Spleen (tissue), 11 donors: ENCODE results near the gene MEIS2. TPM values are rescaled to one million over a fixed set of nuclear protein-coding genes. Genes with fewer than 3 reads are reported as not detected.

Source experiments
- DNase-seq: peaks from one replicate; pipeline ENCODE4 v3.0.0-alpha.2; 2020
- H3K27ac ChIP-seq, 8 donors: fragments of 200-600 bp; sonication (generic) in 7 of 8; 1 replicate in 4 of 8; 2 replicates in 4 of 8; pipeline versions ENCODE4 v1.5.0 to v1.8.0; 2016 to 2021; ENCODE audit warnings: inconsistent platforms in 4 of 8, mild to moderate bottlenecking in 4 of 8, moderate library complexity in 1 of 8
- H3K27me3 ChIP-seq, 7 donors: fragments of 200-600 bp; sonication (generic) in 6 of 7; replicated peaks in 1 of 7; 1 replicate in 4 of 7; 2 replicates in 3 of 7; pipeline versions ENCODE4 v1.5.0 to v1.8.0; 2016 to 2021; ENCODE audit warnings: inconsistent platforms in 3 of 7, mild to moderate bottlenecking in 1 of 7
- H3K36me3 ChIP-seq, 6 donors: fragments of 200-600 bp; sonication (generic) in 5 of 6; 1 replicate in 4 of 6; 2 replicates in 2 of 6; pipeline versions ENCODE4 v1.5.0 to v1.8.0; 2016 to 2021; ENCODE audit warnings: inconsistent platforms in 2 of 6
- H3K4me1 ChIP-seq, 6 donors: fragments of 200-600 bp; sonication (generic) in 5 of 6; 1 replicate in 3 of 6; 2 replicates in 3 of 6; pipeline versions ENCODE4 v1.5.0 to v1.8.0; 2016 to 2021; ENCODE audit warnings: inconsistent platforms in 3 of 6
- H3K4me3 ChIP-seq, 8 donors: fragments of 200-600 bp; sonication (generic) in 7 of 8; 1 replicate in 4 of 8; 2 replicates in 4 of 8; pipeline versions ENCODE4 v1.5.0 to v1.8.0; 2016 to 2021; ENCODE audit warnings: inconsistent platforms in 4 of 8, mild to moderate bottlenecking in 4 of 8, moderate library complexity in 2 of 8
- H3K9me3 ChIP-seq, 8 donors: fragments of 200-600 bp; sonication (generic) in 7 of 8; 1 replicate in 4 of 8; 2 replicates in 4 of 8; pipeline versions ENCODE4 v1.5.0 to v1.8.0; 2016 to 2021; ENCODE audit warnings: inconsistent platforms in 4 of 8
- POLR2A ChIP-seq, 3 donors: fragments of 450-650 bp; IDR thresholded peaks; one replicate each; pipeline ENCODE4 v1.5.1; 2017; ENCODE audit warnings: antibody characterized with exemption in 3 of 3, mild to moderate bottlenecking in 1 of 3
- POLR2AphosphoS5 ChIP-seq, 3 donors: sonication (generic); formaldehyde crosslinking; IDR thresholded peaks; one replicate each; pipeline ENCODE4 v1.5.1; 2017; ENCODE audit warnings: antibody characterized with exemption in 3 of 3
- WGBS, 5 donors: extraction: QIAGEN DNeasy Blood & Tissue Kit in 3 of 5; methylation state at CpG; one replicate each; pipeline versions ENCODE4 v1.1.5 to v1.1.7; 2013 to 2018; 5-methylcytosine and 5-hydroxymethylcytosine counted together
- intact Hi-C: fragments of 100-400 bp; cut with DNase I; formaldehyde crosslinking; loops from one replicate; pipeline ENCODE4 v1.15.0; 2023; ENCODE audit warnings: low total_unique reads
- polyA plus RNA-seq, 3 donors: library from polyadenylated mRNA; stranded (reverse); fragments of 200-250 nt; gene quantifications; one replicate each; pipeline ENCODE4 v1.2.1, GENCODE V29; 2013
- total RNA-seq, 7 donors: library from RNA; depleted of rRNA in 3 of 7; stranded (reverse); fragments of >200 nt in 3 of 7; fragmentation: NEBNext Ultra II Directional in 4 of 7; extraction: Animal tissue kit (Norgen Biotek cat#: 25700) in 4 of 7; gene quantifications; one replicate each; pipeline versions ENCODE4 v1.1.0 to v1.2.1, GENCODE V29; 2016 to 2021
- TF ChIP-seq, protein P1 (sequence below), 11 experiments: fragments of 200-600 bp in 7 of 11; fragments of 450-650 bp in 4 of 11; sonication (generic) in 4 of 11; IDR thresholded peaks in 8 of 11; conservative IDR thresholded peaks in 3 of 11; 1 replicate in 7 of 11; 2 replicates in 4 of 11; pipeline versions ENCODE4 v1.4.0 to v1.8.0; 2016 to 2021; ENCODE audit warnings: antibody characterized with exemption in 11 of 11, inconsistent platforms in 4 of 11, mild to moderate bottlenecking in 1 of 11
- donor health status: healthy with polysubstance abuse.
- donor health status: DM: no; HTN: no; CAD: no; lungs with moderate emphysema.
- donor health status: DM: no; HTN: no; CAD: no.
- donor health status: Bipolar disorder and iron deficiency.
- donor health status: healthy.
- donor health status: DM: no; HTN: no; CAD: no.
- donor health status: DM: yes; HTN: yes; CAD: no.

Gene MEIS2
- total and polyA plus RNA-seq, 10 donors, result 2.6 to 57.2 (median 23.5) TPM

DNA sequence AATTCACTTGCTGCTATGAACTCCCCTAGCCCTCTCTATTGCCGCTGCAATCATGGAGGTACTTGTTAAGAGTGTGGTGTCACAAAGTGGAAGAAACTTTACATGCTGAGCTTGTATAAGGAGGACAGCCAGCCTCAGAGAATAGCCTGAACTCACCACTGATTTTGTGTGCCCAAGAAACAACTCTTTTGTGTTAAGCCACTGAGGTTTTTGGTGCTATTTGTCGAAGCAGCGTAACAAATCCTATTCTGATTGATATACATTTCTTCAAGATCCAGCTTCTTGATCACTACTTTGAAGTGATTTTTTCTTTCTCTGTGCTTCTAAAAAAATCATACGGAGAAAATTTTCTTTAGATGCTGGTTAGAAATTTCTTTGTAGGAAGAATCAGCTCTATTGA is 132.4 kb downstream of the MEIS2 start:
- Histone ChIP-seq H3K27me3 (no peaks in the 10 kb centered on the region), H3K27ac (no peak overlapping the region), H3K4me3 (no peak overlapping the region), H3K4me1 (no peaks in the 10 kb centered on the region), H3K9me3 (no peaks in the 10 kb centered on the region), H3K36me3 (no peaks in the 10 kb centered on the region)
- no peak for DNase-seq
- WGBS, 5 donors, result 89 to 96% (median 92%) methylated on average over 4 of the region's 4 CpGs
- intact Hi-C loops, result no loop called here
- TF ChIP-seq POLR2A (IDR thresholded peaks at IDR 0.05) (no peak), POLR2AphosphoS5 (IDR thresholded peaks at IDR 0.05) (no peak)
- TF ChIP-seq, protein P1, sequence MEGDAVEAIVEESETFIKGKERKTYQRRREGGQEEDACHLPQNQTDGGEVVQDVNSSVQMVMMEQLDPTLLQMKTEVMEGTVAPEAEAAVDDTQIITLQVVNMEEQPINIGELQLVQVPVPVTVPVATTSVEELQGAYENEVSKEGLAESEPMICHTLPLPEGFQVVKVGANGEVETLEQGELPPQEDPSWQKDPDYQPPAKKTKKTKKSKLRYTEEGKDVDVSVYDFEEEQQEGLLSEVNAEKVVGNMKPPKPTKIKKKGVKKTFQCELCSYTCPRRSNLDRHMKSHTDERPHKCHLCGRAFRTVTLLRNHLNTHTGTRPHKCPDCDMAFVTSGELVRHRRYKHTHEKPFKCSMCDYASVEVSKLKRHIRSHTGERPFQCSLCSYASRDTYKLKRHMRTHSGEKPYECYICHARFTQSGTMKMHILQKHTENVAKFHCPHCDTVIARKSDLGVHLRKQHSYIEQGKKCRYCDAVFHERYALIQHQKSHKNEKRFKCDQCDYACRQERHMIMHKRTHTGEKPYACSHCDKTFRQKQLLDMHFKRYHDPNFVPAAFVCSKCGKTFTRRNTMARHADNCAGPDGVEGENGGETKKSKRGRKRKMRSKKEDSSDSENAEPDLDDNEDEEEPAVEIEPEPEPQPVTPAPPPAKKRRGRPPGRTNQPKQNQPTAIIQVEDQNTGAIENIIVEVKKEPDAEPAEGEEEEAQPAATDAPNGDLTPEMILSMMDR (IDR thresholded peaks at IDR 0.05 in 8 of 11, conservative IDR thresholded peaks at IDR 0.05 in 3 of 11), result no peak

DNA sequence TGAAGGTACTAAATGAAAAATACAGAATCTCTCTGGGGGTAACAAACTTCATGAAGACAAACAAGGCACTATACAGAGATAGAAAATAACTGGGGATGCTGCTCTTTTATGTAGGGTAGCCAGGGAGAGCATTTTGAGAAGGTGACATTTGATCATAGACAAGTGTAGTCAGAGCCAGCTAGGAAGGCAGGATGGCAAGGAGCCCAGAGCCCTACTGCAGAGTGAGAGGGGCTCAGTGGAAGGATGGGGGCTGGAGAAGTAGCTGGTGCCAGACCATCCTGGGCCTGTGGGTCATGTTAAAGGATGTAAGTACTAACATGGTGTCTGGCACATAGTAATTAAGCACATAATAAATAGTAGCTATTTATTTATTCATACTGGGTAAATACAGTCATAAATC is 133.6 kb downstream of the MEIS2 start:
- Histone ChIP-seq H3K4me1 (no peaks in the 10 kb centered on the region), H3K4me3 (no peak overlapping the region), H3K36me3 (no peaks in the 10 kb centered on the region), H3K27me3 (no peaks in the 10 kb centered on the region), H3K27ac (no peak overlapping the region), H3K9me3 (no peaks in the 10 kb centered on the region)
- TF ChIP-seq, protein P1 (IDR thresholded peaks at IDR 0.05 in 8 of 11, conservative IDR thresholded peaks at IDR 0.05 in 3 of 11), result no peak
- no peak for TF ChIP-seq POLR2A (IDR thresholded peaks at IDR 0.05)
- no peak for TF ChIP-seq POLR2AphosphoS5 (IDR thresholded peaks at IDR 0.05)
- intact Hi-C loops, result no loop called here
- no peak for DNase-seq

- no peak overlapping the region for H3K27ac ChIP-seq
These were observed 134.6 kb downstream of the MEIS2 start for GRCh38 chr15:36965570-36966342.

DNA sequence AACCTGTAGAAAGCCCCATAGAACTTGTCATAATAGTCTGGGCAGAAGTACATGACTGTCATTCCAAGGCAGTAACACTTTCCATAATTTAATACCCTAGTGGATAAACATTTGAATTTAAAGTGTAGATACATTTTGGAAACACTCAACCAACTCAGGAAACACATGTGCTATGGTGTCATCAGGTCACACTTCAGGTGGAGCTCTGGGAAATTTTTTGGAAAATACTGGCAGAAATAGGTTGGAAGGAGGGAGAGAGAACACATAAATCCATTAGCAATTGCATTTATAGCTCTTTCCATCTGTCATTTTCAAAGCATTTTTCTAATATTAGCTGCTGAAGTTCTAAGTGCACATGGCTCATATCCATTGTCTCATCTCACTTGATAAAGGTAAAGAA is 135.7 kb downstream of the MEIS2 start:
- Histone ChIP-seq H3K27me3 (no peaks in the 10 kb centered on the region), H3K4me1 (peaks cover 0 to 4% (median 0%) of the 10 kb centered on the region in 6 donors), H3K27ac (no peak overlapping the region), H3K9me3 (no peaks in the 10 kb centered on the region), H3K36me3 (no peaks in the 10 kb centered on the region), H3K4me3 (no peak overlapping the region)
- intact Hi-C loops, result no loop called here
- no peak for DNase-seq
- no peak for TF ChIP-seq POLR2A (IDR thresholded peaks at IDR 0.05)
- TF ChIP-seq POLR2AphosphoS5 (IDR thresholded peaks at IDR 0.05), result no peak
- TF ChIP-seq, protein P1 (IDR thresholded peaks at IDR 0.05 in 8 of 11, conservative IDR thresholded peaks at IDR 0.05 in 3 of 11), result no peak

More at GRCh38 chr15:36965570-36966342, 134.6 kb downstream of the MEIS2 start:
- WGBS, 5 donors, result 74 to 87% (median 82%) methylated on average over 4 of the region's 4 CpGs
- intact Hi-C loops, result no loop called here
- peaks cover 0 to 2% (median 0%) of the 10 kb centered on the region in 6 donors for H3K4me1 ChIP-seq
- no peaks in the 10 kb centered on the region for H3K9me3 ChIP-seq
- no peak overlapping the region for H3K4me3 ChIP-seq
- H3K36me3 ChIP-seq, result no peaks in the 10 kb centered on the region
- H3K27me3 ChIP-seq, result no peaks in the 10 kb centered on the region
- TF ChIP-seq POLR2A (IDR thresholded peaks at IDR 0.05) (no peak), POLR2AphosphoS5 (IDR thresholded peaks at IDR 0.05) (no peak)
- TF ChIP-seq, protein P1 (IDR thresholded peaks at IDR 0.05 in 8 of 11, conservative IDR thresholded peaks at IDR 0.05 in 3 of 11), result no peak
- DNase-seq, result no peak
